Neural cell (in vitro differentiated cells): ENCODE measurements around the gene PARD6G.
"Not testable (repeated sequence)": the region's sequence is repeated elsewhere in the genome, so short reads cannot be mapped to it uniquely, and the experiment has no call there.

Experiments
- CTCF ChIP-seq: fragments of 450-650 bp; IDR thresholded peaks from 2 replicates; pipeline ENCODE4 v1.5.1; 2014; ENCODE audit warnings: antibody characterized with exemption, mild to moderate bottlenecking, moderate library complexity; ENCODE audit not compliant: poor library complexity, severe bottlenecking
- EP300 ChIP-seq: fragments of 450-650 bp; conservative IDR thresholded peaks from 2 replicates; pipeline ENCODE4 v1.6.1; 2014; ENCODE audit warnings: antibody characterized with exemption, mild to moderate bottlenecking, moderate library complexity; ENCODE audit not compliant: poor library complexity, severe bottlenecking
- EZH2 ChIP-seq: fragments of 200-600, 300-800 bp; shearing (Covaris generic), sonication (generic); IDR thresholded peaks from 2 replicates; pipeline ENCODE4 v1.6.1; 2014; ENCODE audit warnings: antibody characterized with exemption, low read length, borderline replicate concordance, mild to moderate bottlenecking; ENCODE audit not compliant: insufficient read depth, poor library complexity, severe bottlenecking
- RAD21 ChIP-seq: fragments of 450-650 bp; conservative IDR thresholded peaks from 2 replicates; pipeline ENCODE4 v1.6.1; 2014; ENCODE audit warnings: antibody characterized with exemption, mild to moderate bottlenecking, moderate library complexity
- TF ChIP-seq, protein P1 (sequence below): IDR thresholded peaks from 2 replicates; pipeline ENCODE4 v1.6.1; 2012; ENCODE audit warnings: borderline replicate concordance

DNA sequence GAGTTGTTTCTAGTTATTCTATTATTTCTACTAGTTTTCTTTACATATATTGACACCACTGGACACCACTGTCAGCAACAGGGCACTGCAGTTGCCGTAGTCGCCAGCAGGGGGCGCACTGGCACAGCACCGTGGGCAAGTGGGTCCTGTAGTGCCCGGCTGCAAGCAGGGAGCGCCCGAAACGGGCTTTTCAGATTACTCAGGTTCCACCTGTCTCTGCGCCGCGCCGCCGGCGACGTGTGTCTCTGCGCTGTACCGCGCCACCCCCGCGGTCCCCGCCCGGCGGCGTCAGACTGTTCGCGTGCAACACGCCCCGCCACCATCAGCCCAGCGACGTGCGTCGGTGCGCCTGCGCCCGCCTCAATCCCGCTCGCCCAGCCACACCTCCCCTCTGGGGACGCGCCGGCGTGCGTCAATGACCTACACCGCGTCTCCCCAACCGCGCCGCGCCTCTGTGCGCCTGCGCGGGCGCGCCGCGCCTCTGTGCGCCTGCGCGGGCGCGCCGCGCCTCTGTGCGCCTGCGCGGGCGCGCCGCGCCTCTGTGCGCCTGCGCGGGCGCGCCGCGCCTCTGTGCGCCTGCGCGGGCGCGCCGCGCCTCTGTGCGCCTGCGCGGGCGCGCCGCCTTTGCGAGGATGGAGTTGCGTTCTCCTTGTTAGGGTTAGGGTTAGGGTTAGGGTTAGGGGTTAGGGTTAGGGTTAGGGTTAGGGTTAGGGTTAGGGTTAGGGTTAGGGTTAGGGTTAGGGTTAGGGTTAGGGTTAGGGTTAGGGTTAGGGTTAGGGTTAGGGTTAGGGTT, 15.1 kb upstream of the PARD6G start:
- TF ChIP-seq CTCF = peak; percentile 41
- TF ChIP-seq, protein P1, sequence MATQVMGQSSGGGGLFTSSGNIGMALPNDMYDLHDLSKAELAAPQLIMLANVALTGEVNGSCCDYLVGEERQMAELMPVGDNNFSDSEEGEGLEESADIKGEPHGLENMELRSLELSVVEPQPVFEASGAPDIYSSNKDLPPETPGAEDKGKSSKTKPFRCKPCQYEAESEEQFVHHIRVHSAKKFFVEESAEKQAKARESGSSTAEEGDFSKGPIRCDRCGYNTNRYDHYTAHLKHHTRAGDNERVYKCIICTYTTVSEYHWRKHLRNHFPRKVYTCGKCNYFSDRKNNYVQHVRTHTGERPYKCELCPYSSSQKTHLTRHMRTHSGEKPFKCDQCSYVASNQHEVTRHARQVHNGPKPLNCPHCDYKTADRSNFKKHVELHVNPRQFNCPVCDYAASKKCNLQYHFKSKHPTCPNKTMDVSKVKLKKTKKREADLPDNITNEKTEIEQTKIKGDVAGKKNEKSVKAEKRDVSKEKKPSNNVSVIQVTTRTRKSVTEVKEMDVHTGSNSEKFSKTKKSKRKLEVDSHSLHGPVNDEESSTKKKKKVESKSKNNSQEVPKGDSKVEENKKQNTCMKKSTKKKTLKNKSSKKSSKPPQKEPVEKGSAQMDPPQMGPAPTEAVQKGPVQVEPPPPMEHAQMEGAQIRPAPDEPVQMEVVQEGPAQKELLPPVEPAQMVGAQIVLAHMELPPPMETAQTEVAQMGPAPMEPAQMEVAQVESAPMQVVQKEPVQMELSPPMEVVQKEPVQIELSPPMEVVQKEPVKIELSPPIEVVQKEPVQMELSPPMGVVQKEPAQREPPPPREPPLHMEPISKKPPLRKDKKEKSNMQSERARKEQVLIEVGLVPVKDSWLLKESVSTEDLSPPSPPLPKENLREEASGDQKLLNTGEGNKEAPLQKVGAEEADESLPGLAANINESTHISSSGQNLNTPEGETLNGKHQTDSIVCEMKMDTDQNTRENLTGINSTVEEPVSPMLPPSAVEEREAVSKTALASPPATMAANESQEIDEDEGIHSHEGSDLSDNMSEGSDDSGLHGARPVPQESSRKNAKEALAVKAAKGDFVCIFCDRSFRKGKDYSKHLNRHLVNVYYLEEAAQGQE = not testable (repeated sequence)
- not testable (repeated sequence) for TF ChIP-seq EZH2, RAD21, EP300
